ENCODE results near the gene CHRNA4.

CHRNA4 gene

GRCh38 chr20:63320041-63320511, 41.1 kb downstream of the CHRNA4 start:
- DNase-seq (ENCODE audit: low spot score): no peak

GRCh38 chr20:63319164-63320040, 41.7 kb downstream of the CHRNA4 start:
- DNase-seq (ENCODE audit: low spot score): no peak

GRCh38 chr20:63318391-63319163, 42.6 kb downstream of the CHRNA4 start:
- DNase-seq (ENCODE audit: low spot score): no peak

GRCh38 chr20:63317601-63318291, 43.4 kb downstream of the CHRNA4 start:
- no peak for DNase-seq (ENCODE audit: low spot score)

- DNase-seq (ENCODE audit: low spot score): no peak
Measured at GRCh38 chr20:63317061-63317460, 44.1 kb downstream of the CHRNA4 start.

- DNase-seq (ENCODE audit: low spot score): no peak
Measured at GRCh38 chr20:63316502-63316921, 44.6 kb downstream of the CHRNA4 start.

GRCh38 chr20:63315731-63316491, 45.2 kb downstream of the CHRNA4 start:
- DNase-seq (ENCODE audit: low spot score): no peak

- no peak for DNase-seq (ENCODE audit: low spot score)
Measured at GRCh38 chr20:63315240-63315689, 45.9 kb downstream of the CHRNA4 start.

- no peak for DNase-seq (ENCODE audit: low spot score)
Measured at GRCh38 chr20:63314566-63315239, 46.4 kb downstream of the CHRNA4 start.

- DNase-seq (ENCODE audit: low spot score): no peak
Measured at GRCh38 chr20:63314015-63314471, 47.1 kb downstream of the CHRNA4 start.

GRCh38 chr20:63313349-63314014, 47.7 kb downstream of the CHRNA4 start:
- no peak for DNase-seq (ENCODE audit: low spot score)

GRCh38 chr20:63312690-63313348, 48.3 kb downstream of the CHRNA4 start:
- DNase-seq (ENCODE audit: low spot score): no peak

- DNase-seq (ENCODE audit: low spot score): no peak
Measured at GRCh38 chr20:63312273-63312672, 48.9 kb downstream of the CHRNA4 start.

GRCh38 chr20:63311833-63312243, 49.3 kb downstream of the CHRNA4 start:
- no peak for DNase-seq (ENCODE audit: low spot score)

GRCh38 chr20:63311186-63311832, 49.8 kb downstream of the CHRNA4 start:
- no peak for DNase-seq (ENCODE audit: low spot score)

- no peak for DNase-seq (ENCODE audit: low spot score)
Measured at GRCh38 chr20:63310265-63310991, 50.7 kb downstream of the CHRNA4 start.

- no peak for DNase-seq (ENCODE audit: low spot score)
Measured at GRCh38 chr20:63309261-63310071, 51.7 kb downstream of the CHRNA4 start.
